Mesodermal cell (in vitro differentiated cells): ENCODE data around the gene MTMR1.

Source experiments
- H3K27ac ChIP-seq: 2 replicates; pipeline ENCODE4 v1.7.0; 2013; ENCODE audit warnings: mild to moderate bottlenecking, low read depth, low read length, moderate library complexity; ENCODE audit not compliant: severe bottlenecking
- H3K36me3 ChIP-seq: 2 replicates; pipeline ENCODE4 v1.7.1; 2013; ENCODE audit warnings: mild to moderate bottlenecking, low read length, moderate library complexity; ENCODE audit not compliant: control insufficient read depth, insufficient read depth
- H3K4me1 ChIP-seq: one replicate; pipeline ENCODE4 v1.7.1; 2013; ENCODE audit warnings: mild to moderate bottlenecking, low read length; ENCODE audit not compliant: insufficient read depth, control insufficient read depth, poor library complexity, severe bottlenecking
- H3K4me3 ChIP-seq: 2 replicates; pipeline ENCODE4 v1.7.0; 2013; ENCODE audit warnings: low read length, control low read depth, mild to moderate bottlenecking; ENCODE audit not compliant: insufficient read depth, poor library complexity, severe bottlenecking; ENCODE audit errors: extremely low read depth
- H3K9me3 ChIP-seq: 2 replicates; pipeline ENCODE4 v1.7.1; 2013; ENCODE audit warnings: mild to moderate bottlenecking, low read length, moderate library complexity; ENCODE audit not compliant: control insufficient read depth
- WGBS, 2 experiments: methylation state at CpG; one replicate each; pipeline ENCODE4 v1.1.5; 2013; ENCODE audit warnings: missing lambda C conversion rate in 2 of 2; ENCODE audit not compliant: insufficient coverage in 2 of 2; 5-methylcytosine and 5-hydroxymethylcytosine counted together

The MTMR1 gene

GRCh38 chrX:150729956-150730355, 36.8 kb downstream of the MTMR1 start:
- 92 to 100% methylated on average over 1 to 4 of the region's 5 CpGs for WGBS, 2 experiments
- Histone ChIP-seq H3K4me3 (no peak overlapping the region), H3K27ac (no peak overlapping the region), H3K9me3 (no peaks in the 10 kb centered on the region), H3K4me1 (no peaks in the 10 kb centered on the region), H3K36me3 (peaks cover 31% of the 10 kb centered on the region)

DNA sequence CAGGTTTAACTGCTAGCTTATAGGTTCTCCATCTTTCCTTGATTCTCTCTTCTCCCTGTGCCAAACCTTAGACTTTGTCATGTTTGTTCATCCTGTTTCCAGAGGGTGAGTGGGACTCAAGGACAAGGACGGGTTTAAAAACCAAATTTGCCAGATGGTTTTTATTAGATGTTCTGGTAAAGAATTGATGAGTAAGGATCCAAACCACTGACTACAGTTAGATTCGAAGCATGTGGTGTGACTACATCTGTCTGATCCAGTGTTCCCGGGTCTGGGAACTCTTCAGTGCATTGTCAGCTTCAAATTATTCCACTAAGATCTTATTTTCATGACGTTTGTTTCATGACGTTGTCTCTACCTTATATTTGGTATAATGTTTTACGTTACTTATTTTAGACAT, 37.5 kb downstream of the MTMR1 start:
- H3K4me3 ChIP-seq, result no peak overlapping the region
- WGBS, 2 experiments, result 80% methylated on average over 1 of the region's 6 CpGs; no CpG with 5 or more reads in 1 of the 2 experiments
- H3K4me1 ChIP-seq, result no peaks in the 10 kb centered on the region
- H3K9me3 ChIP-seq, result no peaks in the 10 kb centered on the region
- no peak overlapping the region for H3K27ac ChIP-seq
- H3K36me3 ChIP-seq, result peaks cover 37% of the 10 kb centered on the region

DNA sequence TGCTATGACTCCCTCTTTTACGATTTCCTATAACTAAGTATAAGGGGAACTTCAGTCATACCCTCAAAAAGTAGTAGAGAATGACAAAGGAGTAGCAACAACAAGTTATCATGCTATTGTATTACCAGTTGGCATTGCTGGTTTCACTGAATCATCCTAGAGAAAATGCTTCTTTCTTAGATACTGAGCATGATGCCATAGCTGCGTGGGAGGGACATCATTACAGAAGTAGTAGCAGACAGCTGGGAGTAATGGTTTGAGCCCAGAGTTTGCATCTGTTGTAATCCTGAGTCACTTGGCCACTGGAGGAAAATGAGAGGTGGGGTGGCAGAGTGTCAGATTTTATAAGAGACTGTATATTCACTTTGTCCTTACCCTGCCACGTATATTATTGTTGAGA, 38.6 kb downstream of the MTMR1 start:
- 100% methylated on average over 1 of the region's 3 CpGs; no CpG with 5 or more reads in 1 of the 2 experiments for WGBS, 2 experiments
- H3K27ac ChIP-seq, result no peak overlapping the region

DNA sequence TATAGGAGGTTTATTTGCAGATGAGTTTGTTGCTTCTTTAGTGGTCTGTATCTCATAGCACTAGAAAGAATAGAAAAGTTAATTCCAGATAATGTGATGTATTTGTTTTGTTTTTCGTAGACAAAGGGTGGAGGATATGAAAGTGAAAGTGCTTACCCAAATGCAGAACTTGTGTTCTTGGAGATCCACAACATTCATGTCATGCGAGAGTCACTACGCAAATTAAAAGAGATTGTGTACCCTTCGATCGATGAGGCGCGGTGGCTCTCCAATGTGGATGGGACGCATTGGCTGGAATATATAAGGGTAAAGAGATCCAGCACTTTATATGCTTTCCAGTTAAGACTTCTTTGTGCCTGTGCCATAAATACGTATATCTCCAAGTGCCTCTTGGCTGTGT, 43.3 kb downstream of the MTMR1 start:
- WGBS, 2 experiments, result 92 to 97% methylated on average over 5 to 7 of the region's 9 CpGs
- H3K4me1 ChIP-seq, result no peaks in the 10 kb centered on the region
- no peaks in the 10 kb centered on the region for H3K9me3 ChIP-seq
- no peak overlapping the region for H3K4me3 ChIP-seq
- H3K36me3 ChIP-seq, result peaks cover 37% of the 10 kb centered on the region
- no peak overlapping the region for H3K27ac ChIP-seq

More for the DNA sequence above, 38.6 kb downstream of the MTMR1 start:
- H3K9me3 ChIP-seq, result no peaks in the 10 kb centered on the region
- H3K36me3 ChIP-seq, result peaks cover 42% of the 10 kb centered on the region
- H3K4me1 ChIP-seq, result no peaks in the 10 kb centered on the region
- H3K4me3 ChIP-seq, result no peak overlapping the region

DNA sequence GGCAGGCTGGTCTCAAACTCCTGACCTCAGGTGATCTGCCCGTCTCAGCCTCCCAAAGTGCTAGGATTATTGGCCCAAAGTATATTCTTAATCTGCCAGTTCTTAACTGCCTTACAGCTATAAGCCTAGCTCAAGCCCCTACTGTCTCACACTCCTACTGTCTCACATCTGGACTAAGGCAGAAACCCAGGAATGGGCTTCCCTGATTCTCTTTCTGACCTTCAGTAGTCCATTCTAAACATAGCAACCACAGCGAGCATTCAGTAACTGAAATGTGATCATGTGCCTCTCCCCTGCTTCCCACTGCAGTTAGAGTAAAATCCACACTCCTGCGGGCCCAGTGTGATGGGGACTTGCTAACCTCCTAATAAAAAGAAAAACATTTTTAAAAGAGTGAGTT, 58.9 kb downstream of the MTMR1 start:
- WGBS, 2 experiments, result 100% methylated on average over 1 of the region's 3 CpGs; no CpG with 5 or more reads in 1 of the 2 experiments
- H3K9me3 ChIP-seq, result no peaks in the 10 kb centered on the region
- H3K4me3 ChIP-seq, result no peak overlapping the region
- peaks cover 8% of the 10 kb centered on the region for H3K36me3 ChIP-seq
- no peaks in the 10 kb centered on the region for H3K4me1 ChIP-seq
- H3K27ac ChIP-seq, result no peak overlapping the region

GRCh38 chrX:150753357-150753756, 60.2 kb downstream of the MTMR1 start:
- no CpG with 5 or more reads among the region's 4 CpGs for WGBS, 2 experiments
- Histone ChIP-seq H3K4me1 (no peaks in the 10 kb centered on the region), H3K27ac (no peak overlapping the region), H3K36me3 (peaks cover 8% of the 10 kb centered on the region), H3K9me3 (no peaks in the 10 kb centered on the region), H3K4me3 (no peak overlapping the region)

GRCh38 chrX:150753968-150754367, 60.8 kb downstream of the MTMR1 start:
- Histone ChIP-seq H3K27ac (no peak overlapping the region), H3K4me1 (no peaks in the 10 kb centered on the region), H3K4me3 (no peak overlapping the region), H3K36me3 (peaks cover 8% of the 10 kb centered on the region), H3K9me3 (no peaks in the 10 kb centered on the region)
- no CpG with 5 or more reads among the region's 4 CpGs for WGBS, 2 experiments

- Histone ChIP-seq H3K4me3 (no peak overlapping the region), H3K36me3 (peaks cover 8% of the 10 kb centered on the region), H3K4me1 (peaks cover 4% of the 10 kb centered on the region), H3K9me3 (no peaks in the 10 kb centered on the region), H3K27ac (no peak overlapping the region)
- 100% methylated on average over 1 of the region's 5 CpGs; no CpG with 5 or more reads in 1 of the 2 experiments for WGBS, 2 experiments
Measured at GRCh38 chrX:150757371-150757770, 64.2 kb downstream of the MTMR1 start.

DNA sequence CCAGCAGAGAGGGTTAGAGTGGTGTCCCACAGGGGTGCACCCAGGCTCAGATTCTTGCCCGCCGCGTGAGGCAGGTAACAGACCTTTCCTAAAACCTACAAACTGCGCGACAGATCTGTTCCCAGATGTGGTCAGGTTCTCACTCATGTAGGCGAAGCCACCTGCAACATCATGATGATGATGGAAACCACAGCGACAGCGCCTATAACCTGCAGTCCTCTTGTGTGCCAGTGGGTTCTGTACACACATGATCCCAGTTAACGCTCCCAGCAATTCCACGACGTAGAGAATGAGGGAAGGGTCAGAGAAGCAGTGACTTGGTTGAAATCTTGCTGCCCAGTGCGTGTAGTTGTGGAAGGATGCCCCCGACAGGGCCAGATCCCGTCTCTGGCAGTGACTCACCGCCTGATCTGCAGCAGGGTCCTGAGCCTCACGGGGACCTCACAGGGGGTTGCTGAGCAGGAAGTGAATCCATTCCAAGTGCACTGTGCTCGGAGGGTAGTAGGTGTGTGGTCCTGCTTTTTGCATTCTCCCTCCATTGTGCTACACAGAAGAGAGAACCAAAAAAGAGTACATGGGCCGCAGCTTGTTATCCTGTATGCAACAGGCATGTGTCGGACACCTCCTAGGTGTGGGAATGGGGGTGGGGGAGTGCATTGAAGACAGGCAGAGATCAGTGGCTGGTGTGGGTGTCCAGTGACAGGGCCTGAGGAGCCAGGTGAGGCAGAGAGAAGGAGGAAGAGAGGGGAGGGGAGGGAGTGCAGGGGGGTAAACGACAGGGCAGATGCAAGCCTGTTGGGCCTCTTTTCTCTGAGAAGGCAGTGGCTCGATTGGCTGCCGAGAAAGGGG, 66.6 kb downstream of the MTMR1 start:
- Histone ChIP-seq H3K27ac (no peak overlapping the region), H3K36me3 (peaks cover 3% of the 10 kb centered on the region), H3K4me1 (peaks cover 4% of the 10 kb centered on the region), H3K4me3 (no peak overlapping the region), H3K9me3 (no peaks in the 10 kb centered on the region)
- WGBS, 2 experiments, result 75 to 84% methylated on average over 14 of the region's 22 CpGs

DNA sequence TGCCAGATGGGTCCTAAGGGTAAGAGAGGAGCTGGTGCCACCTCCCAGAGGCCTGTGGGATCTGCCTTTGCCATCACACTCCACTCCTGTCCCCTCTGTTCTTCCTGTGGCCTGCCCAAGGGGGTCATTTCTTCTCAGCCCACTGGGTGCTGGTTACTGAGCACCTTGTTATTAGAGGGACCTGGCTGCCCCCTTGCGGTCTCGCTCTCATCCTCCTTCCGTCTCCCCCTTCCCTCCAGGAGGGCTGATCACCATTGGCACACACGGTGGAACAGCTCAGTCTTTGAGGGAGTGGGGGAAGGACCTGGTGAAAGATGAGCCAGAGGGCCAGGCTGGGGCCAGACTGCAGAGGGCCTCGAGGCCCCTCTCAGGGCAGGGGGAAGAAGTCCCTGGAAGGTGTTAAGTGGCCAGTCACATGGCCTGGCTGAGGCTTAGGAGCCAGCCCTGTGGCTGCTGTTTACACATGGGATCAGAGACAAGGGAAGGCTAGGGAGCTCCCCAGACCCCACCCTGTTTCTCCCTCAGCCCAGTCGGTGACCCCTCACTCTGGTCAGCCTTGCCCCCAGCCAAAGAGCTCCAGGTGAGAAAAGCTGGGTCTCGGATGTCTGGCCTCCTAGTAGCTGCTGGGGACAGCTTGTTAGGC, 68.1 kb downstream of the MTMR1 start:
- H3K4me1 ChIP-seq, result peaks cover 4% of the 10 kb centered on the region
- H3K27ac ChIP-seq, result no peak overlapping the region
- no peak overlapping the region for H3K4me3 ChIP-seq
- peaks cover 3% of the 10 kb centered on the region for H3K36me3 ChIP-seq
- no peaks in the 10 kb centered on the region for H3K9me3 ChIP-seq
- WGBS, 2 experiments, result 87% methylated on average over 4 of the region's 7 CpGs; no CpG with 5 or more reads in 1 of the 2 experiments

DNA sequence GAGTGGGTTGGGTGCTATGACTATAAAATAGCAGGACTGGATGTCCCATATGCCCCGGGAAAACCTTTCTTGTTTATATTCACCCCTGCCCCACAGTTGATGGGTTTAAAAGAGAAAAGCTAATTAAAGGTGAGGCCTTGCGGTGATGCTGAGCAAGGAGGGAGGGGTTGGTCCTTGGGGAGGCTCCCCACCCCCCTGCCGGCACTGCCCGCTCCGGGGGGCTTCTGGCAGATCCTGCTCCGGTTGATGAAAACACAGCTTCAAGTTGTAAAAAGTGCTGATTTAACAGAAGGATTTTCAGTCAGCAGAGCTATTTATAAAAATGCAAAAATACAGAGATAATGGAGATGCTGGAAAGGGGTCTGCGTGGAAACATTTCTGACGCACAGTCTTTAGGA, 68.6 kb downstream of the MTMR1 start:
- Histone ChIP-seq H3K4me1 (peaks cover 4% of the 10 kb centered on the region), H3K9me3 (no peaks in the 10 kb centered on the region), H3K4me3 (no peak overlapping the region), H3K27ac (no peak overlapping the region), H3K36me3 (peaks cover 3% of the 10 kb centered on the region)
- 93% methylated on average over 5 of the region's 8 CpGs; no CpG with 5 or more reads in 1 of the 2 experiments for WGBS, 2 experiments
